Endodermal cell (in vitro differentiated cells): ENCODE results near the gene RGS6. TPM values are rescaled to one million over a fixed set of nuclear protein-coding genes. Genes with fewer than 3 reads are reported as not detected.

Experiments
- DNase-seq: peaks from one replicate; pipeline ENCODE4 v3.0.0-alpha.2; 2017
- H3K27ac ChIP-seq: 2 replicates; pipeline ENCODE4 v1.5.1; 2013; ENCODE audit warnings: mild to moderate bottlenecking, low read depth, low read length, moderate library complexity
- H3K27me3 ChIP-seq: 2 replicates; pipeline ENCODE4 v1.6.1; 2013; ENCODE audit warnings: mild to moderate bottlenecking, low read length, moderate library complexity; ENCODE audit not compliant: insufficient read depth, control insufficient read depth, poor library complexity, severe bottlenecking
- H3K36me3 ChIP-seq: 2 replicates; pipeline ENCODE4 v1.7.0; 2013; ENCODE audit warnings: mild to moderate bottlenecking, low read length, moderate library complexity; ENCODE audit not compliant: control insufficient read depth, insufficient read depth
- H3K4me1 ChIP-seq: one replicate; pipeline ENCODE4 v1.7.0; 2013; ENCODE audit warnings: low read length; ENCODE audit not compliant: control insufficient read depth, insufficient read depth
- H3K4me3 ChIP-seq: 2 replicates; pipeline ENCODE4 v1.5.1; 2013; ENCODE audit warnings: mild to moderate bottlenecking, low read length, moderate library complexity
- H3K9ac ChIP-seq: 2 replicates; pipeline ENCODE4 v1.6.1; 2013; ENCODE audit warnings: mild to moderate bottlenecking, low read length, moderate library complexity; ENCODE audit not compliant: poor library complexity, severe bottlenecking; ENCODE audit errors: extremely low read depth
- H3K9me3 ChIP-seq: 2 replicates; pipeline ENCODE4 v1.6.1; 2013; ENCODE audit warnings: mild to moderate bottlenecking, low read length, moderate library complexity; ENCODE audit not compliant: control insufficient read depth
- H3K27ac Mint-ChIP-seq: 2 replicates; pipeline ENCODE4 v1.8.0; 2020; ENCODE audit warnings: mixed read lengths
- H3K27me3 Mint-ChIP-seq: 2 replicates; pipeline ENCODE4 v1.8.0; 2021; ENCODE audit warnings: mild to moderate bottlenecking, mixed read lengths; ENCODE audit not compliant: insufficient read depth
- H3K36me3 Mint-ChIP-seq: 2 replicates; pipeline ENCODE4 v1.8.0; 2020; ENCODE audit warnings: low read depth, mixed read lengths
- H3K4me1 Mint-ChIP-seq: 2 replicates; pipeline ENCODE4 v1.8.0; 2020; ENCODE audit warnings: mixed read lengths
- H3K4me3 Mint-ChIP-seq: 2 replicates; pipeline ENCODE4 v1.8.0; 2020; ENCODE audit warnings: mild to moderate bottlenecking, moderate library complexity, mixed read lengths
- H3K9me3 Mint-ChIP-seq: 2 replicates; pipeline ENCODE4 v1.8.0; 2020; ENCODE audit warnings: mild to moderate bottlenecking, mixed read lengths
- WGBS, 2 experiments: methylation state at CpG; one replicate each; pipeline versions ENCODE4 v1.1.5 to v1.1.7; 2013; ENCODE audit warnings: missing lambda C conversion rate in 2 of 2, mixed read lengths in 1 of 2; ENCODE audit not compliant: insufficient coverage in 1 of 2, insufficient read length in 1 of 2; 5-methylcytosine and 5-hydroxymethylcytosine counted together
- total RNA-seq, 2 donors: library from RNA; stranded (reverse); fragmentation: NEBNext Ultra II Directional in 1 of 2; extraction: Animal tissue kit (Norgen Biotek cat#: 25700) in 1 of 2; gene quantifications; 2 replicates in 1 of 2; 3 replicates in 1 of 2; pipeline ENCODE4 v1.2.1, GENCODE V29; 2021
- TF ChIP-seq, protein P1 (sequence below): fragments of 200-600 bp; sonication (generic); conservative IDR thresholded peaks from 2 replicates; pipeline ENCODE4 v1.5.0; 2021; ENCODE audit warnings: antibody characterized with exemption, mild to moderate bottlenecking

RGS6 gene
- total RNA-seq, 2 donors from 2014 or later: 10.1 to 16.3 TPM

DNA sequence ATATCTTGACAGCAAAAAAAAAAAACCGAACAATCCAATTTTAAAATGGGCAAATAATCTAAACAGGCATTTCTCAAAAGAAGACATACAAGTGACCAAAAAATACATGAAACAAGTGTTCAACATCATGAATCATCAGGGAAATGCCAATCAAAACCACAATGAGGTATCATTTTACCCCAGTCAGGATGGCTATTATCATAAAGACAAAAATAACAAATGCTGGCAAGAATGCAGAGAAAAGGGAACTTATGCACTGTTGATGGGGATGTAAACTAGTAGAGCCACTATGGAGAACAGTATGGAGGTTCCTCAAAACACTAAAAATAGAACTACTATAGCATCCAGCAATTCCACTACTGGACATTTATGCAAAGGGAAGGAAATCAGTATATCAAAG lies 448.2 kb downstream of the RGS6 start:
- no peaks in the 10 kb centered on the region for H3K4me1 ChIP-seq
- Mint-ChIP-seq H3K9me3 (peaks cover 8% of the 10 kb centered on the region), H3K4me1 (no peaks in the 10 kb centered on the region), H3K36me3 (no peaks in the 10 kb centered on the region), H3K4me3 (no peak overlapping the region), H3K27ac (no peak overlapping the region), H3K27me3 (no peaks in the 10 kb centered on the region)
- H3K27me3 ChIP-seq: no peaks in the 10 kb centered on the region
- H3K27ac ChIP-seq: no peak overlapping the region
- TF ChIP-seq, protein P1, sequence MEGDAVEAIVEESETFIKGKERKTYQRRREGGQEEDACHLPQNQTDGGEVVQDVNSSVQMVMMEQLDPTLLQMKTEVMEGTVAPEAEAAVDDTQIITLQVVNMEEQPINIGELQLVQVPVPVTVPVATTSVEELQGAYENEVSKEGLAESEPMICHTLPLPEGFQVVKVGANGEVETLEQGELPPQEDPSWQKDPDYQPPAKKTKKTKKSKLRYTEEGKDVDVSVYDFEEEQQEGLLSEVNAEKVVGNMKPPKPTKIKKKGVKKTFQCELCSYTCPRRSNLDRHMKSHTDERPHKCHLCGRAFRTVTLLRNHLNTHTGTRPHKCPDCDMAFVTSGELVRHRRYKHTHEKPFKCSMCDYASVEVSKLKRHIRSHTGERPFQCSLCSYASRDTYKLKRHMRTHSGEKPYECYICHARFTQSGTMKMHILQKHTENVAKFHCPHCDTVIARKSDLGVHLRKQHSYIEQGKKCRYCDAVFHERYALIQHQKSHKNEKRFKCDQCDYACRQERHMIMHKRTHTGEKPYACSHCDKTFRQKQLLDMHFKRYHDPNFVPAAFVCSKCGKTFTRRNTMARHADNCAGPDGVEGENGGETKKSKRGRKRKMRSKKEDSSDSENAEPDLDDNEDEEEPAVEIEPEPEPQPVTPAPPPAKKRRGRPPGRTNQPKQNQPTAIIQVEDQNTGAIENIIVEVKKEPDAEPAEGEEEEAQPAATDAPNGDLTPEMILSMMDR: no peak
- H3K9ac ChIP-seq: no peak overlapping the region
- WGBS, 2 experiments: 94 to 100% methylated on average over 1 of the region's 1 CpG
- DNase-seq: no peak
- no peaks in the 10 kb centered on the region for H3K36me3 ChIP-seq
- no peak overlapping the region for H3K4me3 ChIP-seq
- peaks cover 4% of the 10 kb centered on the region for H3K9me3 ChIP-seq

DNA sequence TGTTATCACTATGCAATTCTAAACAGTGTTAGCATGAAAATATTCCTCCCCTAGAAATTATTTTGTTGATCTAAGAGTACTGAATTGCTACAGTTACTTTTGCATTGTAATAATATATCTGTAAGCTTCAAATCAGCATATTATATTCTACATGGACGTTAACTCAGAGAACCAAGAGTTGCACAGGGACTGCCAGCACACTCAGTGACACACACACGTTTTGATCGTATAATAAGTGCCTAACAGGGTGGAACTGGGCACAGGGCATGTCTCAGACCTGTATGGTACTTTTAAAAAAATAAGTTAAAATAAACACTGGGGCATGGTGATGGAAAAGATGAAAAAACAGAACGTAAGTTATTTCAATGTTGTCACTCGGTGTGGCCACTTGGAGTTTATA lies 451.6 kb downstream of the RGS6 start:
- peaks cover 8% of the 10 kb centered on the region for H3K9me3 Mint-ChIP-seq
- H3K27me3 ChIP-seq: no peaks in the 10 kb centered on the region
- no peak overlapping the region for H3K27ac Mint-ChIP-seq
- H3K4me1 Mint-ChIP-seq: peaks cover under 1% of the 10 kb centered on the region
- H3K4me1 ChIP-seq: no peaks in the 10 kb centered on the region
- no peaks in the 10 kb centered on the region for H3K36me3 Mint-ChIP-seq
- no peak overlapping the region for H3K4me3 ChIP-seq
- H3K36me3 ChIP-seq: no peaks in the 10 kb centered on the region
- no peak for DNase-seq
- 94% methylated on average over 4 to 5 of the region's 5 CpGs for WGBS, 2 experiments
- no peak overlapping the region for H3K9ac ChIP-seq
- TF ChIP-seq, protein P1: no peak
- no peaks in the 10 kb centered on the region for H3K9me3 ChIP-seq
- H3K27me3 Mint-ChIP-seq: no peaks in the 10 kb centered on the region
- H3K27ac ChIP-seq: no peak overlapping the region
- no peak overlapping the region for H3K4me3 Mint-ChIP-seq

GRCh38 chr14:72387726-72388125 lies 455.5 kb downstream of the RGS6 start:
- TF ChIP-seq, protein P1: no peak
- DNase-seq: no peak
- 93 to 100% methylated on average over 1 to 3 of the region's 3 CpGs for WGBS, 2 experiments
- Histone ChIP-seq H3K9ac (no peak overlapping the region), H3K9me3 (peaks cover 3% of the 10 kb centered on the region), H3K4me3 (no peak overlapping the region), H3K27me3 (no peaks in the 10 kb centered on the region), H3K4me1 (no peaks in the 10 kb centered on the region), H3K36me3 (no peaks in the 10 kb centered on the region), H3K27ac (no peak overlapping the region)
- Mint-ChIP-seq H3K4me3 (no peak overlapping the region), H3K9me3 (peaks cover 12% of the 10 kb centered on the region), H3K4me1 (peaks cover 7% of the 10 kb centered on the region), H3K36me3 (peaks cover 7% of the 10 kb centered on the region), H3K27me3 (no peaks in the 10 kb centered on the region), H3K27ac (no peak overlapping the region)
